ENCODE data around the gene AAK1.

DNA sequence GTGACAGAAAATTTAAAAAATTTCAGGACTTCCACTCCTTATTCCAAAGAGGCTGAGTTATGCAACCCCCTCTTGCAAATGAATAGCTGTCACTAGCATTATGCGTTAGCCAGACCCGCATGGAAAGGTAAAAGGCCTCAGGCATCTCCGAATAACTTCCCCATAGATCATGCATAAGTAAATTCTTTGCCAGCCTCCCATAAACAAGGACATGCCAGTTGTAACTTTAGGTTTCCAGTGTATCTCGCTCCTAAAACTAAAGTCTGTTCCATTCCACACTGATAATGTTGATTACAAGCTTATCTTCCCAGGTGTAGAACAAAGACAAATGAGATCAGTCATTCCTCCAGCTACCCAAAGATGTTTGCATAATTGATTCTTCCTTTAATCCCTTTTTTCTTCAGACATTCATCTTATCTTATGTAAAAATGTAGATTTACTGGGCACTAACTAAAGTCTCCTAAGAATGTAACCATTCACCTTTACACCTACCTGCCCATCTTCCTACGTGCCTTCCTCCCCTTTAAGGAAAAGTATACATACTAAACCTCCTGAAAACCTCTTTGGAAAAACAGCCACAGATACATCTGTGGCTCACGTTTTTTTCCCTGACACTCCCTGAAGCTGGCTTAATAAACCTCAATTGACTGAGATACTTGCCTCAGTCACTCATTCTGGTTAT is 192.7 kb downstream of the AAK1 start:
- TF ChIP-seq, protein P1, sequence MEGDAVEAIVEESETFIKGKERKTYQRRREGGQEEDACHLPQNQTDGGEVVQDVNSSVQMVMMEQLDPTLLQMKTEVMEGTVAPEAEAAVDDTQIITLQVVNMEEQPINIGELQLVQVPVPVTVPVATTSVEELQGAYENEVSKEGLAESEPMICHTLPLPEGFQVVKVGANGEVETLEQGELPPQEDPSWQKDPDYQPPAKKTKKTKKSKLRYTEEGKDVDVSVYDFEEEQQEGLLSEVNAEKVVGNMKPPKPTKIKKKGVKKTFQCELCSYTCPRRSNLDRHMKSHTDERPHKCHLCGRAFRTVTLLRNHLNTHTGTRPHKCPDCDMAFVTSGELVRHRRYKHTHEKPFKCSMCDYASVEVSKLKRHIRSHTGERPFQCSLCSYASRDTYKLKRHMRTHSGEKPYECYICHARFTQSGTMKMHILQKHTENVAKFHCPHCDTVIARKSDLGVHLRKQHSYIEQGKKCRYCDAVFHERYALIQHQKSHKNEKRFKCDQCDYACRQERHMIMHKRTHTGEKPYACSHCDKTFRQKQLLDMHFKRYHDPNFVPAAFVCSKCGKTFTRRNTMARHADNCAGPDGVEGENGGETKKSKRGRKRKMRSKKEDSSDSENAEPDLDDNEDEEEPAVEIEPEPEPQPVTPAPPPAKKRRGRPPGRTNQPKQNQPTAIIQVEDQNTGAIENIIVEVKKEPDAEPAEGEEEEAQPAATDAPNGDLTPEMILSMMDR (IDR thresholded peaks at IDR 0.05; ENCODE audit: low read depth, low read length), result no peak
- TF ChIP-seq POLR2A (IDR thresholded peaks at IDR 0.05; ENCODE audit: extremely low read depth, insufficient read length), result no peak
- TF ChIP-seq, protein P2, sequence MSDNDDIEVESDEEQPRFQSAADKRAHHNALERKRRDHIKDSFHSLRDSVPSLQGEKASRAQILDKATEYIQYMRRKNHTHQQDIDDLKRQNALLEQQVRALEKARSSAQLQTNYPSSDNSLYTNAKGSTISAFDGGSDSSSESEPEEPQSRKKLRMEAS (IDR thresholded peaks at IDR 0.05; ENCODE audit: low read depth, low read length), result no peak
- TF ChIP-seq MYC (IDR thresholded peaks at IDR 0.05; ENCODE audit: low read depth, low read length), result no peak

All from NB4 (cell line).